LHCN-M2 (cell line): ENCODE data around the gene MORF4L1. TPM values are rescaled to one million over a fixed set of nuclear protein-coding genes. Genes with fewer than 3 reads are reported as not detected.
"Not testable (repeated sequence)": the region's sequence is repeated elsewhere in the genome, so short reads cannot be mapped to it uniquely, and the experiment has no call there.

Experiments
- DNase-seq: peaks from one replicate; pipeline ENCODE4 v3.0.0-alpha.2; 2012; ENCODE audit warnings: low read depth
- total RNA-seq: library from RNA; depleted of rRNA; stranded (reverse); fragments of >200 nt; gene quantifications from 2 replicates; pipeline ENCODE4 v1.2.3, GENCODE V29; 2014

MORF4L1 gene
- total RNA-seq, 1 experiment from 2014 or later, result 429 TPM

- not testable (repeated sequence) for DNase-seq
These were observed 28.3 kb downstream of the MORF4L1 start for GRCh38 chr15:78900819-78901533.

DNA sequence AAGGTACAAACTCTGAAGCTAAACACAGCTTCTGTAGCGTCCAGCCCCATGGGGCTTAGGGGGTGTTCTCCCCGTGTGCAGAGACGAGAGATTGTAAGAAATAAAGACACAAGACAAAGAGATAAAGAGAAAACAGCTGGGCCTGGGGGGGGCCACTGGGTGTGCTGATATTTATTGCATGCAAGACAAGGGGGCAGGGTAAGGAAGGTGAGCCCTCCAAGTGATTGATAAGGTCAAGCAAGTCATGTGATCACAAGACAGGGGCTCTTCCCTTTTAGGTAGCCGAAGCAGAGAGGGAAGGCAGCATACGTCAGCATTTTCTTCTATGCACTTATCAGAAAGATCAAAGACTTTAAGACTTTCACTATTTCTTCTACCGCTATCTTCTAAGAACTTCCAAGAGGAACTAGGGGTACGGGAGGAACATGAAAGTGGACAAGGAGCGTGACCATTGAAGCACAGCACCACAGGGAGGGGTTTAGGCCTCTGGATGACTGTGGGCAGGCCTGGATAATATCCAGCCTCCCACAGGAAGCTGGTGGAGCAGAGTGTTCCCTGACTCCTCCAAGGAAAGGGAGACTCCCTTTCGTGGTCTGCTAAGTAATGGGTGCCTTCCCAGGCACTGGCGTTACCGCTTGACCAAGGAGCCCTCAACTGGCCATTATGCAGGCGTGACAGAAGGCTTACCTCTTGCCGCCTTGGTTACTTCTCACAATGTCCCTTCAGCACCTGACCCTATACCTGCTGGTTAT, 29.8 kb downstream of the MORF4L1 start:
- DNase-seq, result peak; percentile 39

DNA sequence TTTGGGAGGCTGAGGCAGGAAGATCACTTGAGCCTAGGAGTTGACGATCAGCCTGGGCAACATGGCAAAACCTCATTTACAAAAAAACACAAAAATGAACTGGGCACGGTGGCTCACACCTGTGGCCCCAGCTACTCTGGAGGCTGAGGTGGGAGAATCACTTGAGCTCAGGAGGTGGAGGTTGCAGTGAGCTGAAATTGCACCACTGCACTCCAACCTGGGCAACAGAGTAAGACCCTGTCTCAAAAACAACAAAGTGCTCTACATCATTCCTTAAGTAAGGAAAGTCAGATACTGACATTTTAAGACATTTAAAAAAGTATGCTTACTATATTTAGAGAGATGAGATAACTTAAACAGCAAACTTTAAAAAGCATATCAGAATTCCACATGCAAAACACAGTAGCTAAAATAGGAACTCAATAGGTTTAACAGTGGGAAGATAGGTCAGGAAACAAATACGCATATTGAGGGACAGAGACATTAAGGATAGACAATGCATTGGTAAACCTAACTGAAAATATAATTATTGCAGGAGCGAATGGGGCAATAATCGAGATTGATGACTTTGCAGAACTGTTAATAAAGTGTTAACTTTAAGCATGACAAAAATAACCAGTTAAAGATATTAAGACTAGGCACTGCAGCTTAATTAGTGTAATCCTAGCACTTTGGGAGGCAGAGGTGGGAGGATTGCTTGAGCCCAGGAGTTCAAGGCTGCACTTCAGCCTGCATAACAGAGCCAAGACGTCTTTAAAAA, 32.1 kb downstream of the MORF4L1 start:
- DNase-seq, result no peak

GRCh38 chr15:78906316-78906620, 33.6 kb downstream of the MORF4L1 start:
- DNase-seq, result peak; percentile 77

- DNase-seq, result no peak
These were observed 34.9 kb downstream of the MORF4L1 start for GRCh38 chr15:78907577-78907976.

- no peak for DNase-seq
These were observed 36.5 kb downstream of the MORF4L1 start for GRCh38 chr15:78909160-78909695.

- DNase-seq, result peak; percentile 37
These were observed 37.1 kb downstream of the MORF4L1 start for GRCh38 chr15:78909791-78910228.

GRCh38 chr15:78910271-78910670, 37.6 kb downstream of the MORF4L1 start:
- DNase-seq, result no peak

GRCh38 chr15:78912316-78912715, 39.6 kb downstream of the MORF4L1 start:
- no peak for DNase-seq

- no peak for DNase-seq
These were observed 40.3 kb downstream of the MORF4L1 start for GRCh38 chr15:78913012-78913411.

GRCh38 chr15:78914027-78914764, 41.5 kb downstream of the MORF4L1 start:
- DNase-seq, result peak; percentile 66

GRCh38 chr15:78915341-78916087, 42.8 kb downstream of the MORF4L1 start:
- no peak for DNase-seq

DNA sequence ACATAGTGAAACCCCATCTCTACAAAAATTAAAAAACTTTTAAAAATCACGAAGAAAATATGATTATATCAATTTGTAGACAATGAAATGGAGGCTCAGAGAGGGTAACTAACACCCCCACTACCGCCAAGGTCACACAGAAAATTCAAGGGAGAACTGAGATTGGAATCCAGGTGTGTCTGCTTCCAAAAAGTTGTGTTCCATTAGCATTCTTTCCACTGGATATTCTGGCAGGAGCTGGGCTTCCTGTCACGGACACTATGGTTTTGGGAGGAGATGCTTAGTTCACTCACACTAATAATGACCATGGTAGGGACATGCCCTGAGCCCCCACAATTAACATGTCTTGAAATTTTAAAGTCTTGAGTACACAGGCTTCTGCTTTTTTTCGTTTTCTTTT, 43.4 kb downstream of the MORF4L1 start:
- DNase-seq, result no peak

DNA sequence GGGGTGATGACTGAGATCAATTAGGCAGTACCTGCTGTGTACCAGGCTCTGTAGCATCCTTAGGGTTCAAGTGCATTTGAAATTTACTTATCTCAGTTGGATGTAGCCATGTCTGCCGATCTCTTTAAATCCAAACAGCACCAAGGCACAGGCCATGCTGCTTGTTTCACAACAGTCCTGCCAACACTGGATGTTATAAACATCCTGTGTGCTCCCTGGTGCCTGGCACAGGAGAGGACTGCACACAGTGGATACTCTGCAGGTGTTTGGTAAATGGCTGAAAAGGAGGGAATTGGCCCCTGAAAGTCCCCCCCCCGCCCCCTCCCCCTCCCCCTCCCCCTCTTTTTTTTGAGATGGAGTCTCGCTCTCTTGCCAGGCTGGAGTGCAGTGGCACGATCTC, 45.2 kb downstream of the MORF4L1 start:
- no peak for DNase-seq

DNA sequence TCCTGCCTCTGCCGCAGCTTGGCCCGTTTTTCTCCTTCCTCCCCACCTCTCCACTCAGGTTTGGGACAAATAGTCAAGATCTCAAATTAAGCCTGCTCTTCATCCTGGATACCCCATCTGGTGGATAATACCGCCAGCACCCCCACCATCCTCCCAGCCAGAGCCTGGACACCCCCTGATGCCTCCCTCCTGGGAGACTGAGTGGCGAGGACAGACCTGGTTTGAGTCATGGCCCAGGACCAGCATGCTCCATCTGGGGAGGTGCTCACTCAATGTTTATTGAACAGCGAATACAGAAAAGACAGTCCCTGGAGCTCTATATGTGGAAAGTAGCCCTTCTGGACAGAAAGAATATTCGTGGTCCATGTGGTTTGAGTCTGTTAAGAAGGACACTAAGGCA, 48.8 kb downstream of the MORF4L1 start:
- no peak for DNase-seq

DNA sequence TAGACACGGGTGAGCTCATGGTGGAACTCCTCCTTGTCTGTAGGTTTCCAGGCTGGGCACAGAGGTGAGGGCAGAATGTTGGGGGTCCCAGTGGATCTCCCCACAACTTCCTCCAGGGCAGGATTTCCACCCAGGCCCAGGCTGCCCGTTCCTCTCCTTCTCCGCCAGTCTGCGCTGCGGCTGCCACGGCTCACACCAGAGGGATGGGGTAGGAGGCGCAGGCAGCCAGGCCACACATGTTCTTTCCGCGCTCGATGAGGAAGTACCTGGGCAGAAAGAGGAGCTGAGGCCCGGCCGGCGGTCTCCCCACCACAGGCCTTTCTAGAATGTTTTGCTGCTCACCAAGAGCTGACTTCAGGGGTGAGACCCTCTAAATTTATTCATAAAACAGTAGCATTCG, 49.2 kb downstream of the MORF4L1 start:
- DNase-seq, result no peak

- DNase-seq, result no peak
These were observed 49.8 kb downstream of the MORF4L1 start for GRCh38 chr15:78922527-78922926.

GRCh38 chr15:78923015-78923414, 50.3 kb downstream of the MORF4L1 start:
- DNase-seq, result no peak

GRCh38 chr15:78923480-78924360, 51.0 kb downstream of the MORF4L1 start:
- DNase-seq, result no peak
